ENCODE data around the gene ADORA3.

The ADORA3 gene

GRCh38 chr1:111505641-111506119 lies 2.2 kb upstream of the ADORA3 start:
- H3K36me3 ChIP-seq (ENCODE audit: insufficient read depth, low read length) = no peaks in the 10 kb centered on the region
- H3K27ac ChIP-seq (ENCODE audit: low read depth, low read length) = no peak overlapping the region
- H3K4me3 ChIP-seq (ENCODE audit: low read depth in 1 of 2, low read length in 2 of 2) = no peak overlapping the region
- no peaks in the 10 kb centered on the region for H3K9me3 ChIP-seq (ENCODE audit: low read length)
- H3K4me1 ChIP-seq (ENCODE audit: insufficient read depth, low read length) = peaks cover 47% of the 10 kb centered on the region
- no peaks in the 10 kb centered on the region for H3K27me3 ChIP-seq (ENCODE audit: control insufficient read depth in 1 of 2, insufficient read depth in 2 of 2, low read length in 2 of 2)
- no peak overlapping the region for H3K9ac ChIP-seq (ENCODE audit: low read length)

- H3K4me3 ChIP-seq (ENCODE audit: low read depth in 1 of 2, low read length in 2 of 2) = no peak overlapping the region
- H3K27ac ChIP-seq (ENCODE audit: low read depth, low read length) = no peak overlapping the region
- H3K9me3 ChIP-seq (ENCODE audit: low read length) = no peaks in the 10 kb centered on the region
- H3K27me3 ChIP-seq (ENCODE audit: control insufficient read depth in 1 of 2, insufficient read depth in 2 of 2, low read length in 2 of 2) = no peaks in the 10 kb centered on the region
- H3K4me1 ChIP-seq (ENCODE audit: insufficient read depth, low read length) = peaks cover 32% of the 10 kb centered on the region
- no peak overlapping the region for H3K9ac ChIP-seq (ENCODE audit: low read length)
- no peaks in the 10 kb centered on the region for H3K36me3 ChIP-seq (ENCODE audit: insufficient read depth, low read length)
Observed at GRCh38 chr1:111504097-111504496, 664 bp upstream of the ADORA3 start.

GRCh38 chr1:111501645-111502044 lies 1.8 kb downstream of the ADORA3 start:
- no peak overlapping the region for H3K9ac ChIP-seq (ENCODE audit: low read length)
- peaks cover 13% of the 10 kb centered on the region for H3K4me1 ChIP-seq (ENCODE audit: insufficient read depth, low read length)
- no peak overlapping the region for H3K27ac ChIP-seq (ENCODE audit: low read depth, low read length)
- no peak overlapping the region for H3K4me3 ChIP-seq (ENCODE audit: low read depth in 1 of 2, low read length in 2 of 2)
- no peaks in the 10 kb centered on the region for H3K36me3 ChIP-seq (ENCODE audit: insufficient read depth, low read length)
- no peaks in the 10 kb centered on the region for H3K27me3 ChIP-seq (ENCODE audit: control insufficient read depth in 1 of 2, insufficient read depth in 2 of 2, low read length in 2 of 2)
- H3K9me3 ChIP-seq (ENCODE audit: low read length) = no peaks in the 10 kb centered on the region

- Histone ChIP-seq H3K27me3 (ENCODE audit: control insufficient read depth in 1 of 2, insufficient read depth in 2 of 2, low read length in 2 of 2) (no peaks in the 10 kb centered on the region), H3K9me3 (ENCODE audit: low read length) (no peaks in the 10 kb centered on the region), H3K4me3 (ENCODE audit: low read depth in 1 of 2, low read length in 2 of 2) (no peak overlapping the region), H3K4me1 (ENCODE audit: insufficient read depth, low read length) (no peaks in the 10 kb centered on the region), H3K36me3 (ENCODE audit: insufficient read depth, low read length) (no peaks in the 10 kb centered on the region), H3K27ac (ENCODE audit: low read depth, low read length) (no peak overlapping the region), H3K9ac (ENCODE audit: low read length) (no peak overlapping the region)
Observed at GRCh38 chr1:111499026-111499785, 4.2 kb downstream of the ADORA3 start.

- Histone ChIP-seq H3K9ac (ENCODE audit: low read length) (no peak overlapping the region), H3K4me1 (ENCODE audit: insufficient read depth, low read length) (no peaks in the 10 kb centered on the region), H3K9me3 (ENCODE audit: low read length) (no peaks in the 10 kb centered on the region), H3K36me3 (ENCODE audit: insufficient read depth, low read length) (no peaks in the 10 kb centered on the region), H3K4me3 (ENCODE audit: low read depth in 1 of 2, low read length in 2 of 2) (no peak overlapping the region), H3K27me3 (ENCODE audit: control insufficient read depth in 1 of 2, insufficient read depth in 2 of 2, low read length in 2 of 2) (no peaks in the 10 kb centered on the region), H3K27ac (ENCODE audit: low read depth, low read length) (no peak overlapping the region)
Observed at GRCh38 chr1:111497592-111497991, 5.8 kb downstream of the ADORA3 start.

- Histone ChIP-seq H3K27ac (ENCODE audit: low read depth, low read length) (no peak overlapping the region), H3K9me3 (ENCODE audit: low read length) (no peaks in the 10 kb centered on the region), H3K4me1 (ENCODE audit: insufficient read depth, low read length) (no peaks in the 10 kb centered on the region), H3K27me3 (ENCODE audit: control insufficient read depth in 1 of 2, insufficient read depth in 2 of 2, low read length in 2 of 2) (no peaks in the 10 kb centered on the region), H3K9ac (ENCODE audit: low read length) (no peak overlapping the region), H3K4me3 (ENCODE audit: low read depth in 1 of 2, low read length in 2 of 2) (no peak overlapping the region), H3K36me3 (ENCODE audit: insufficient read depth, low read length) (no peaks in the 10 kb centered on the region)
Observed at GRCh38 chr1:111496398-111496797, 7.0 kb downstream of the ADORA3 start.

- no peak overlapping the region for H3K27ac ChIP-seq (ENCODE audit: low read depth, low read length)
- no peak overlapping the region for H3K9ac ChIP-seq (ENCODE audit: low read length)
- no peaks in the 10 kb centered on the region for H3K27me3 ChIP-seq (ENCODE audit: control insufficient read depth in 1 of 2, insufficient read depth in 2 of 2, low read length in 2 of 2)
- no peaks in the 10 kb centered on the region for H3K36me3 ChIP-seq (ENCODE audit: insufficient read depth, low read length)
- no peaks in the 10 kb centered on the region for H3K9me3 ChIP-seq (ENCODE audit: low read length)
- H3K4me1 ChIP-seq (ENCODE audit: insufficient read depth, low read length) = no peaks in the 10 kb centered on the region
- no peak overlapping the region for H3K4me3 ChIP-seq (ENCODE audit: low read depth in 1 of 2, low read length in 2 of 2)
Observed at GRCh38 chr1:111491070-111491469, 12.4 kb downstream of the ADORA3 start.

GRCh38 chr1:111490220-111490619 lies 13.2 kb downstream of the ADORA3 start:
- Histone ChIP-seq H3K9me3 (ENCODE audit: low read length) (no peaks in the 10 kb centered on the region), H3K4me3 (ENCODE audit: low read depth in 1 of 2, low read length in 2 of 2) (no peak overlapping the region), H3K4me1 (ENCODE audit: insufficient read depth, low read length) (no peaks in the 10 kb centered on the region), H3K9ac (ENCODE audit: low read length) (no peak overlapping the region), H3K27ac (ENCODE audit: low read depth, low read length) (no peak overlapping the region), H3K27me3 (ENCODE audit: control insufficient read depth in 1 of 2, insufficient read depth in 2 of 2, low read length in 2 of 2) (no peaks in the 10 kb centered on the region), H3K36me3 (ENCODE audit: insufficient read depth, low read length) (no peaks in the 10 kb centered on the region)

- Histone ChIP-seq H3K4me1 (ENCODE audit: insufficient read depth, low read length) (no peaks in the 10 kb centered on the region), H3K27ac (ENCODE audit: low read depth, low read length) (no peak overlapping the region), H3K4me3 (ENCODE audit: low read depth in 1 of 2, low read length in 2 of 2) (no peak overlapping the region), H3K9ac (ENCODE audit: low read length) (no peak overlapping the region), H3K27me3 (ENCODE audit: control insufficient read depth in 1 of 2, insufficient read depth in 2 of 2, low read length in 2 of 2) (no peaks in the 10 kb centered on the region), H3K36me3 (ENCODE audit: insufficient read depth, low read length) (no peaks in the 10 kb centered on the region), H3K9me3 (ENCODE audit: low read length) (no peaks in the 10 kb centered on the region)
Observed at GRCh38 chr1:111489604-111490003, 13.8 kb downstream of the ADORA3 start.

- H3K27ac ChIP-seq (ENCODE audit: low read depth, low read length) = no peak overlapping the region
- no peaks in the 10 kb centered on the region for H3K36me3 ChIP-seq (ENCODE audit: insufficient read depth, low read length)
- no peaks in the 10 kb centered on the region for H3K4me1 ChIP-seq (ENCODE audit: insufficient read depth, low read length)
- H3K27me3 ChIP-seq (ENCODE audit: control insufficient read depth in 1 of 2, insufficient read depth in 2 of 2, low read length in 2 of 2) = no peaks in the 10 kb centered on the region
- H3K9me3 ChIP-seq (ENCODE audit: low read length) = no peaks in the 10 kb centered on the region
- H3K9ac ChIP-seq (ENCODE audit: low read length) = no peak overlapping the region
- no peak overlapping the region for H3K4me3 ChIP-seq (ENCODE audit: low read depth in 1 of 2, low read length in 2 of 2)
Observed at GRCh38 chr1:111488669-111489068, 14.8 kb downstream of the ADORA3 start.

GRCh38 chr1:111487133-111487532 lies 16.3 kb downstream of the ADORA3 start:
- Histone ChIP-seq H3K27me3 (ENCODE audit: control insufficient read depth in 1 of 2, insufficient read depth in 2 of 2, low read length in 2 of 2) (no peaks in the 10 kb centered on the region), H3K9ac (ENCODE audit: low read length) (no peak overlapping the region), H3K27ac (ENCODE audit: low read depth, low read length) (no peak overlapping the region), H3K4me3 (ENCODE audit: low read depth in 1 of 2, low read length in 2 of 2) (no peak overlapping the region), H3K9me3 (ENCODE audit: low read length) (no peaks in the 10 kb centered on the region), H3K36me3 (ENCODE audit: insufficient read depth, low read length) (no peaks in the 10 kb centered on the region), H3K4me1 (ENCODE audit: insufficient read depth, low read length) (peaks cover 3% of the 10 kb centered on the region)

- Histone ChIP-seq H3K4me1 (ENCODE audit: insufficient read depth, low read length) (peaks cover 8% of the 10 kb centered on the region), H3K9ac (ENCODE audit: low read length) (no peak overlapping the region), H3K4me3 (ENCODE audit: low read depth in 1 of 2, low read length in 2 of 2) (no peak overlapping the region), H3K27me3 (ENCODE audit: control insufficient read depth in 1 of 2, insufficient read depth in 2 of 2, low read length in 2 of 2) (no peaks in the 10 kb centered on the region), H3K36me3 (ENCODE audit: insufficient read depth, low read length) (no peaks in the 10 kb centered on the region), H3K9me3 (ENCODE audit: low read length) (no peaks in the 10 kb centered on the region), H3K27ac (ENCODE audit: low read depth, low read length) (no peak overlapping the region)
Observed at GRCh38 chr1:111486431-111486830, 17.0 kb downstream of the ADORA3 start.
